ENCODE data around the gene RIMBP3B. TPM values are rescaled to one million over a fixed set of nuclear protein-coding genes. Genes with fewer than 3 reads are reported as not detected.
"Not testable (repeated sequence)": the region's sequence is repeated elsewhere in the genome, so short reads cannot be mapped to it uniquely, and the experiment has no call there.

RIMBP3B gene
- total and polyA plus RNA-seq, 2 of the 13 experiments (the other 11 are each of a cell fraction or from before 2014, with no cell fraction given): not detected

GRCh38 chr22:21417853-21418252 lies 34.3 kb downstream of the RIMBP3B start:
- CTCF ChIA-PET (ENCODE audit: low intra/inter-chr PET ratio, low total read pairs); H4K20me1 ChIP-seq (ENCODE audit: insufficient read depth, low read length); H3K4me1 ChIP-seq (ENCODE audit: insufficient read depth, low read length); H3K27ac ChIP-seq (ENCODE audit: extremely low read length, insufficient read depth, low read length); ATAC-seq; POLR2A ChIA-PET; BruUV-seq (replicated peaks); intact Hi-C loops (cut with micrococcal nuclease; ENCODE audit: unreplicated experiment); in situ Hi-C loops (cut with HindIII; ENCODE audit: extremely low pct_ligation_motif_present, low pct_unique_long_range_greater_than_20kb); H3K4me2 ChIP-seq (ENCODE audit: low read depth, low read length); H3K9me3 ChIP-seq (ENCODE audit: low read length); H2AFZ ChIP-seq (ENCODE audit: low read length); H3K79me2 ChIP-seq (ENCODE audit: insufficient read depth, low read length); H3K36me3 ChIP-seq (replicated peaks in 1 of 2; ENCODE audit: control insufficient read depth in 1 of 2, insufficient read depth in 2 of 2, low read length in 2 of 2); H3K9ac ChIP-seq (ENCODE audit: insufficient read depth, low read depth, low read length); H3K27me3 ChIP-seq (ENCODE audit: control insufficient read depth in 1 of 2, insufficient read depth in 2 of 2, low read length in 2 of 2); FAIRE-seq; DNase-seq (ENCODE audit: low spot score): not testable (repeated sequence)
- TF ChIP-seq ZNF687 (CRISPR knock-in tag; IDR thresholded peaks at IDR 0.05): 0 out of 2 replicates have a peak, but pooled peaks have one; percentile 13
- H3K4me3 ChIP-seq (replicated peaks in 1 of 3; ENCODE audit: insufficient read depth in 1 of 3, low read depth in 2 of 3, low read length in 3 of 3): peak overlapping the region in 1 of 3 experiments; percentile 56; a peak in 3 of 6 replicates
- WGBS (ENCODE audit: low lambda C conversion rate): no CpG with 5 or more reads among the region's 33 CpGs

- DNase-seq (ENCODE audit: low spot score); H3K27ac ChIP-seq (ENCODE audit: extremely low read length, insufficient read depth, low read length); H3K36me3 ChIP-seq (replicated peaks in 1 of 2; ENCODE audit: control insufficient read depth in 1 of 2, insufficient read depth in 2 of 2, low read length in 2 of 2); CTCF ChIA-PET (ENCODE audit: low intra/inter-chr PET ratio, low total read pairs); H3K79me2 ChIP-seq (ENCODE audit: insufficient read depth, low read length); in situ Hi-C loops (cut with HindIII; ENCODE audit: extremely low pct_ligation_motif_present, low pct_unique_long_range_greater_than_20kb); H4K20me1 ChIP-seq (ENCODE audit: insufficient read depth, low read length); POLR2A ChIA-PET; FAIRE-seq; H2AFZ ChIP-seq (ENCODE audit: low read length); H3K27me3 ChIP-seq (ENCODE audit: control insufficient read depth in 1 of 2, insufficient read depth in 2 of 2, low read length in 2 of 2); H3K9me3 ChIP-seq (ENCODE audit: low read length); H3K4me1 ChIP-seq (ENCODE audit: insufficient read depth, low read length); intact Hi-C loops (cut with micrococcal nuclease; ENCODE audit: unreplicated experiment): not testable (repeated sequence)
- WGBS (ENCODE audit: low lambda C conversion rate): 10% methylated on average over 3 of the region's 15 CpGs
- H3K4me3 ChIP-seq (replicated peaks in 1 of 3; ENCODE audit: insufficient read depth in 1 of 3, low read depth in 2 of 3, low read length in 3 of 3): peak overlapping the region in 2 of 3 experiments; percentile 39 to 52; a peak in 4 of 6 replicates
- BruUV-seq (replicated peaks): TSS peak; percentile 78
- peak overlapping the region; percentile 65; the same call in 1 of the 2 replicates for H3K4me2 ChIP-seq (ENCODE audit: low read depth, low read length)
- 0 out of 2 replicates have a peak overlapping the region, but pooled peaks have one; percentile 39 for H3K9ac ChIP-seq (ENCODE audit: insufficient read depth, low read depth, low read length)
- ATAC-seq: peak; percentile 1; the same call in 1 of the 3 replicates
These were observed 35.6 kb downstream of the RIMBP3B start for GRCh38 chr22:21418974-21419638.

All from HepG2 (cell line).